OCI-LY1 (cell line): ENCODE measurements around the gene MBOAT1.

ENCODE experiments used
- EZH2 ChIP-seq: fragments of 200-600 bp; sonication (generic), shearing (Covaris generic); IDR thresholded peaks from 2 replicates; pipeline ENCODE4 v1.8.0; 2017; ENCODE audit warnings: borderline replicate concordance, mixed run types, mild to moderate bottlenecking, antibody characterized with exemption, low read length, moderate library complexity, mixed read lengths
- TF ChIP-seq, protein P1 (sequence below): fragments of 200-600 bp; sonication (generic), shearing (Covaris generic); IDR thresholded peaks from 2 replicates; pipeline ENCODE4 v1.5.1; 2017; ENCODE audit warnings: mild to moderate bottlenecking, antibody characterized with exemption, low read length, moderate library complexity, mixed read lengths

DNA sequence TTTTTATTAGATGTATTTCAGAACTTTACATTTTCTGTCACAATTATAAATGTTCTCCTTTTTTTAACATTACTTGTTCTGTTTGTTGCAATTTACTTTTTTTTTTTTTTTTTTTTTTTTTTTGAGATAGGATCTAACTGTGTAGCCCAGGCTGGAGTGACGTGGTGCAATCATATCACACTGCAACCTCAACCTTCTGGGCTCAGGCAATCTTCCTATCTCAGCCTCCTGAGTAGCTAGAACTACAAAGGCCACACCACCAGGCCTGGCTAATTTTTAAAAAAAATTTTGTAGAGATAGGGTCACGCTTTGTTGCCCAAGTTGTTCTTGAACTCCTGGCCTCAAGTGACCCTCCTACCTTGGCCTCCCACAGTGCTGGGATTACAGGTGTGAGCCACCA is 15.1 kb upstream of the MBOAT1 start:
- TF ChIP-seq, protein P1, sequence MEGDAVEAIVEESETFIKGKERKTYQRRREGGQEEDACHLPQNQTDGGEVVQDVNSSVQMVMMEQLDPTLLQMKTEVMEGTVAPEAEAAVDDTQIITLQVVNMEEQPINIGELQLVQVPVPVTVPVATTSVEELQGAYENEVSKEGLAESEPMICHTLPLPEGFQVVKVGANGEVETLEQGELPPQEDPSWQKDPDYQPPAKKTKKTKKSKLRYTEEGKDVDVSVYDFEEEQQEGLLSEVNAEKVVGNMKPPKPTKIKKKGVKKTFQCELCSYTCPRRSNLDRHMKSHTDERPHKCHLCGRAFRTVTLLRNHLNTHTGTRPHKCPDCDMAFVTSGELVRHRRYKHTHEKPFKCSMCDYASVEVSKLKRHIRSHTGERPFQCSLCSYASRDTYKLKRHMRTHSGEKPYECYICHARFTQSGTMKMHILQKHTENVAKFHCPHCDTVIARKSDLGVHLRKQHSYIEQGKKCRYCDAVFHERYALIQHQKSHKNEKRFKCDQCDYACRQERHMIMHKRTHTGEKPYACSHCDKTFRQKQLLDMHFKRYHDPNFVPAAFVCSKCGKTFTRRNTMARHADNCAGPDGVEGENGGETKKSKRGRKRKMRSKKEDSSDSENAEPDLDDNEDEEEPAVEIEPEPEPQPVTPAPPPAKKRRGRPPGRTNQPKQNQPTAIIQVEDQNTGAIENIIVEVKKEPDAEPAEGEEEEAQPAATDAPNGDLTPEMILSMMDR, result no peak
- TF ChIP-seq EZH2, result no peak
